GM19351 (cell line): ENCODE results near the gene SNRNP40.

ENCODE experiments used
- ATAC-seq: cut with Tn5 transposase; IDR thresholded peaks from one replicate; pipeline ENCODE4 v1.9.1; 2021; ENCODE audit warnings: mild to moderate bottlenecking, moderate library complexity; ENCODE audit not compliant: unreplicated experiment

Gene SNRNP40

GRCh38 chr1:31296486-31297276 lies at the start of gene SNRNP40, which contains the start of gene ZCCHC17:
TSS of gene SNRNP40 (minus strand) at chr1:31296788. CDS start at chr1:31296751, 37 bp downstream.
TSS of gene ZCCHC17 (plus strand) at chr1:31297032. CDS start at chr1:31310099, 13,067 bp downstream.
- peak; percentile 97 for ATAC-seq

- no peak for ATAC-seq
These were observed 49.0 kb upstream of the SNRNP40 start for GRCh38 chr1:31345635-31346034.

- no peak for ATAC-seq
These were observed 47.9 kb upstream of the SNRNP40 start for GRCh38 chr1:31344503-31344902.

GRCh38 chr1:31336687-31337467 lies 40.3 kb upstream of the SNRNP40 start:
- ATAC-seq: no peak

- no peak for ATAC-seq
These were observed 38.4 kb upstream of the SNRNP40 start for GRCh38 chr1:31335007-31335406.

GRCh38 chr1:31327381-31327780 lies 30.8 kb upstream of the SNRNP40 start:
- ATAC-seq: no peak

GRCh38 chr1:31326461-31326860 lies 29.9 kb upstream of the SNRNP40 start:
- ATAC-seq: no peak

- no peak for ATAC-seq
These were observed 28.4 kb upstream of the SNRNP40 start for GRCh38 chr1:31324992-31325391.

GRCh38 chr1:31324093-31324492 lies 27.5 kb upstream of the SNRNP40 start:
- ATAC-seq: no peak

GRCh38 chr1:31318146-31318545 lies 21.6 kb upstream of the SNRNP40 start:
- ATAC-seq: no peak

GRCh38 chr1:31315902-31316301 lies 19.3 kb upstream of the SNRNP40 start:
- no peak for ATAC-seq

- no peak for ATAC-seq
These were observed 13.6 kb upstream of the SNRNP40 start for GRCh38 chr1:31310198-31310597.

- ATAC-seq: no peak
These were observed 11.4 kb upstream of the SNRNP40 start for GRCh38 chr1:31308036-31308435.

GRCh38 chr1:31306278-31306677 lies 9.7 kb upstream of the SNRNP40 start:
- ATAC-seq: no peak

- ATAC-seq: no peak
These were observed 6.3 kb upstream of the SNRNP40 start for GRCh38 chr1:31302709-31303441.

- ATAC-seq: no peak
These were observed 3.6 kb upstream of the SNRNP40 start for GRCh38 chr1:31300193-31300592.

- ATAC-seq: no peak
These were observed 2.8 kb upstream of the SNRNP40 start for GRCh38 chr1:31299365-31299764.

GRCh38 chr1:31297277-31298247 lies 974 bp upstream of the SNRNP40 start:
- no peak for ATAC-seq

- no peak for ATAC-seq
These were observed 608 bp downstream of the SNRNP40 start for GRCh38 chr1:31295874-31296485.

- no peak for ATAC-seq
These were observed 7.6 kb downstream of the SNRNP40 start for GRCh38 chr1:31289021-31289420.
